ENCODE measurements around the gene TMEM82. TPM values are rescaled to one million over a fixed set of nuclear protein-coding genes. Genes with fewer than 3 reads are reported as not detected.

TMEM82 gene
- total and polyA plus RNA-seq, 2 of the 13 experiments (the other 11 are each of a cell fraction or from before 2014, with no cell fraction given) = 0.24 to 0.97 TPM

DNA sequence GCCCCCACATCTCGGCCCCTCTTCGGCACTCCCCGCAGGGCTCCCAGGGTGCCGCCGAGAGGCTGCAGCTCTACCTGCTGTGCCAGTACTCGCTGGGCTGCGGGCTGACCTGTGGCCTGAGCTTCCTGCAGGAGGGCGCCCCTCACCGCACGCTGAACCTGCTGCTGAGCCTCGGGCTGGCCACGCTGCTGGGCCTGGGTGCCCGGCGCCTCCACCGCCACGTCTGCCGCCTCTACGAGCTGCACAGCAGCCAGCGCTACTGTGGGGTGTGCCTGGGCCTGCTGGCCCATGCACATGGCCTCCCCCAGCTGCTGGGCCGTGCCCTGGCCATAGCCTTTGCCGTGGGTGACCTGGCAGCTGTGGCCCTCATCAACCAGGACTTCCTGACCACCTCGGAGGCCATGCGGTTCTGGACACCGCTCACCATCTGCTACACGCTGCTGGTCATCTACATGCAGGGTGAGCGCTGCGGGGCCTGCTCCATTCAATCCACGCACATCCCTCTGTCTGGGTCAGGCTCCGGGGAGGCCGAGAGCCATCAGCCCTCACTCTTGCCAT is 1.9 kb downstream of the TMEM82 start (continued):
- TF ChIP-seq, protein P1, sequence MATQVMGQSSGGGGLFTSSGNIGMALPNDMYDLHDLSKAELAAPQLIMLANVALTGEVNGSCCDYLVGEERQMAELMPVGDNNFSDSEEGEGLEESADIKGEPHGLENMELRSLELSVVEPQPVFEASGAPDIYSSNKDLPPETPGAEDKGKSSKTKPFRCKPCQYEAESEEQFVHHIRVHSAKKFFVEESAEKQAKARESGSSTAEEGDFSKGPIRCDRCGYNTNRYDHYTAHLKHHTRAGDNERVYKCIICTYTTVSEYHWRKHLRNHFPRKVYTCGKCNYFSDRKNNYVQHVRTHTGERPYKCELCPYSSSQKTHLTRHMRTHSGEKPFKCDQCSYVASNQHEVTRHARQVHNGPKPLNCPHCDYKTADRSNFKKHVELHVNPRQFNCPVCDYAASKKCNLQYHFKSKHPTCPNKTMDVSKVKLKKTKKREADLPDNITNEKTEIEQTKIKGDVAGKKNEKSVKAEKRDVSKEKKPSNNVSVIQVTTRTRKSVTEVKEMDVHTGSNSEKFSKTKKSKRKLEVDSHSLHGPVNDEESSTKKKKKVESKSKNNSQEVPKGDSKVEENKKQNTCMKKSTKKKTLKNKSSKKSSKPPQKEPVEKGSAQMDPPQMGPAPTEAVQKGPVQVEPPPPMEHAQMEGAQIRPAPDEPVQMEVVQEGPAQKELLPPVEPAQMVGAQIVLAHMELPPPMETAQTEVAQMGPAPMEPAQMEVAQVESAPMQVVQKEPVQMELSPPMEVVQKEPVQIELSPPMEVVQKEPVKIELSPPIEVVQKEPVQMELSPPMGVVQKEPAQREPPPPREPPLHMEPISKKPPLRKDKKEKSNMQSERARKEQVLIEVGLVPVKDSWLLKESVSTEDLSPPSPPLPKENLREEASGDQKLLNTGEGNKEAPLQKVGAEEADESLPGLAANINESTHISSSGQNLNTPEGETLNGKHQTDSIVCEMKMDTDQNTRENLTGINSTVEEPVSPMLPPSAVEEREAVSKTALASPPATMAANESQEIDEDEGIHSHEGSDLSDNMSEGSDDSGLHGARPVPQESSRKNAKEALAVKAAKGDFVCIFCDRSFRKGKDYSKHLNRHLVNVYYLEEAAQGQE (IDR thresholded peaks at IDR 0.05; ENCODE audit: borderline replicate concordance in 1 of 2, low read depth in 1 of 2, low read length in 2 of 2) = no peak
- peak; percentile 66; the same call in 1 of the 2 replicates for TF ChIP-seq RNF2 (conservative IDR thresholded peaks at IDR 0.05; ENCODE audit: low read depth)
- TF ChIP-seq, protein P2, sequence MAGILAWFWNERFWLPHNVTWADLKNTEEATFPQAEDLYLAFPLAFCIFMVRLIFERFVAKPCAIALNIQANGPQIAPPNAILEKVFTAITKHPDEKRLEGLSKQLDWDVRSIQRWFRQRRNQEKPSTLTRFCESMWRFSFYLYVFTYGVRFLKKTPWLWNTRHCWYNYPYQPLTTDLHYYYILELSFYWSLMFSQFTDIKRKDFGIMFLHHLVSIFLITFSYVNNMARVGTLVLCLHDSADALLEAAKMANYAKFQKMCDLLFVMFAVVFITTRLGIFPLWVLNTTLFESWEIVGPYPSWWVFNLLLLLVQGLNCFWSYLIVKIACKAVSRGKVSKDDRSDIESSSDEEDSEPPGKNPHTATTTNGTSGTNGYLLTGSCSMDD (CRISPR knock-in tag; IDR thresholded peaks at IDR 0.05) = no peak
- TF ChIP-seq MEF2D (CRISPR knock-in tag; IDR thresholded peaks at IDR 0.05) = no peak
- no peak for TF ChIP-seq POGZ (CRISPR knock-in tag; IDR thresholded peaks at IDR 0.05)
- 0 out of 2 replicates have a peak, but pooled peaks have one; percentile 35 for TF ChIP-seq NFKB2 (CRISPR knock-in tag; IDR thresholded peaks at IDR 0.05; ENCODE audit: borderline replicate concordance)
- TF ChIP-seq, protein P3, sequence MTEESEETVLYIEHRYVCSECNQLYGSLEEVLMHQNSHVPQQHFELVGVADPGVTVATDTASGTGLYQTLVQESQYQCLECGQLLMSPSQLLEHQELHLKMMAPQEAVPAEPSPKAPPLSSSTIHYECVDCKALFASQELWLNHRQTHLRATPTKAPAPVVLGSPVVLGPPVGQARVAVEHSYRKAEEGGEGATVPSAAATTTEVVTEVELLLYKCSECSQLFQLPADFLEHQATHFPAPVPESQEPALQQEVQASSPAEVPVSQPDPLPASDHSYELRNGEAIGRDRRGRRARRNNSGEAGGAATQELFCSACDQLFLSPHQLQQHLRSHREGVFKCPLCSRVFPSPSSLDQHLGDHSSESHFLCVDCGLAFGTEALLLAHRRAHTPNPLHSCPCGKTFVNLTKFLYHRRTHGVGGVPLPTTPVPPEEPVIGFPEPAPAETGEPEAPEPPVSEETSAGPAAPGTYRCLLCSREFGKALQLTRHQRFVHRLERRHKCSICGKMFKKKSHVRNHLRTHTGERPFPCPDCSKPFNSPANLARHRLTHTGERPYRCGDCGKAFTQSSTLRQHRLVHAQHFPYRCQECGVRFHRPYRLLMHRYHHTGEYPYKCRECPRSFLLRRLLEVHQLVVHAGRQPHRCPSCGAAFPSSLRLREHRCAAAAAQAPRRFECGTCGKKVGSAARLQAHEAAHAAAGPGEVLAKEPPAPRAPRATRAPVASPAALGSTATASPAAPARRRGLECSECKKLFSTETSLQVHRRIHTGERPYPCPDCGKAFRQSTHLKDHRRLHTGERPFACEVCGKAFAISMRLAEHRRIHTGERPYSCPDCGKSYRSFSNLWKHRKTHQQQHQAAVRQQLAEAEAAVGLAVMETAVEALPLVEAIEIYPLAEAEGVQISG (CRISPR knock-in tag; IDR thresholded peaks at IDR 0.05) = 0 out of 2 replicates have a peak, but pooled peaks have one; percentile 34
- peak; percentile 92 for TF ChIP-seq ZBTB38 (CRISPR knock-in tag; IDR thresholded peaks at IDR 0.05)
- TF ChIP-seq STAG1 (CRISPR knock-in tag; IDR thresholded peaks at IDR 0.05) = peak; percentile 44
- TF ChIP-seq, protein P4, sequence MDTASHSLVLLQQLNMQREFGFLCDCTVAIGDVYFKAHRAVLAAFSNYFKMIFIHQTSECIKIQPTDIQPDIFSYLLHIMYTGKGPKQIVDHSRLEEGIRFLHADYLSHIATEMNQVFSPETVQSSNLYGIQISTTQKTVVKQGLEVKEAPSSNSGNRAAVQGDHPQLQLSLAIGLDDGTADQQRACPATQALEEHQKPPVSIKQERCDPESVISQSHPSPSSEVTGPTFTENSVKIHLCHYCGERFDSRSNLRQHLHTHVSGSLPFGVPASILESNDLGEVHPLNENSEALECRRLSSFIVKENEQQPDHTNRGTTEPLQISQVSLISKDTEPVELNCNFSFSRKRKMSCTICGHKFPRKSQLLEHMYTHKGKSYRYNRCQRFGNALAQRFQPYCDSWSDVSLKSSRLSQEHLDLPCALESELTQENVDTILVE (CRISPR knock-in tag; IDR thresholded peaks at IDR 0.05) = no peak
- TF ChIP-seq, protein P5, sequence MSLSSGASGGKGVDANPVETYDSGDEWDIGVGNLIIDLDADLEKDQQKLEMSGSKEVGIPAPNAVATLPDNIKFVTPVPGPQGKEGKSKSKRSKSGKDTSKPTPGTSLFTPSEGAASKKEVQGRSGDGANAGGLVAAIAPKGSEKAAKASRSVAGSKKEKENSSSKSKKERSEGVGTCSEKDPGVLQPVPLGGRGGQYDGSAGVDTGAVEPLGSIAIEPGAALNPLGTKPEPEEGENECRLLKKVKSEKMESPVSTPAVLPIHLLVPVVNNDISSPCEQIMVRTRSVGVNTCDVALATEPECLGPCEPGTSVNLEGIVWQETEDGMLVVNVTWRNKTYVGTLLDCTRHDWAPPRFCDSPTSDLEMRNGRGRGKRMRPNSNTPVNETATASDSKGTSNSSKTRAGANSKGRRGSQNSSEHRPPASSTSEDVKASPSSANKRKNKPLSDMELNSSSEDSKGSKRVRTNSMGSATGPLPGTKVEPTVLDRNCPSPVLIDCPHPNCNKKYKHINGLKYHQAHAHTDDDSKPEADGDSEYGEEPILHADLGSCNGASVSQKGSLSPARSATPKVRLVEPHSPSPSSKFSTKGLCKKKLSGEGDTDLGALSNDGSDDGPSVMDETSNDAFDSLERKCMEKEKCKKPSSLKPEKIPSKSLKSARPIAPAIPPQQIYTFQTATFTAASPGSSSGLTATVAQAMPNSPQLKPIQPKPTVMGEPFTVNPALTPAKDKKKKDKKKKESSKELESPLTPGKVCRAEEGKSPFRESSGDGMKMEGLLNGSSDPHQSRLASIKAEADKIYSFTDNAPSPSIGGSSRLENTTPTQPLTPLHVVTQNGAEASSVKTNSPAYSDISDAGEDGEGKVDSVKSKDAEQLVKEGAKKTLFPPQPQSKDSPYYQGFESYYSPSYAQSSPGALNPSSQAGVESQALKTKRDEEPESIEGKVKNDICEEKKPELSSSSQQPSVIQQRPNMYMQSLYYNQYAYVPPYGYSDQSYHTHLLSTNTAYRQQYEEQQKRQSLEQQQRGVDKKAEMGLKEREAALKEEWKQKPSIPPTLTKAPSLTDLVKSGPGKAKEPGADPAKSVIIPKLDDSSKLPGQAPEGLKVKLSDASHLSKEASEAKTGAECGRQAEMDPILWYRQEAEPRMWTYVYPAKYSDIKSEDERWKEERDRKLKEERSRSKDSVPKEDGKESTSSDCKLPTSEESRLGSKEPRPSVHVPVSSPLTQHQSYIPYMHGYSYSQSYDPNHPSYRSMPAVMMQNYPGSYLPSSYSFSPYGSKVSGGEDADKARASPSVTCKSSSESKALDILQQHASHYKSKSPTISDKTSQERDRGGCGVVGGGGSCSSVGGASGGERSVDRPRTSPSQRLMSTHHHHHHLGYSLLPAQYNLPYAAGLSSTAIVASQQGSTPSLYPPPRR (CRISPR knock-in tag; IDR thresholded peaks at IDR 0.05; ENCODE audit: borderline replicate concordance) = 0 out of 2 replicates have a peak, but pooled peaks have one; percentile 22
- peak; percentile 47; the same call in 1 of the 2 replicates for TF ChIP-seq RAD21 (CRISPR knock-in tag; IDR thresholded peaks at IDR 0.05)
- TF ChIP-seq, protein P6, sequence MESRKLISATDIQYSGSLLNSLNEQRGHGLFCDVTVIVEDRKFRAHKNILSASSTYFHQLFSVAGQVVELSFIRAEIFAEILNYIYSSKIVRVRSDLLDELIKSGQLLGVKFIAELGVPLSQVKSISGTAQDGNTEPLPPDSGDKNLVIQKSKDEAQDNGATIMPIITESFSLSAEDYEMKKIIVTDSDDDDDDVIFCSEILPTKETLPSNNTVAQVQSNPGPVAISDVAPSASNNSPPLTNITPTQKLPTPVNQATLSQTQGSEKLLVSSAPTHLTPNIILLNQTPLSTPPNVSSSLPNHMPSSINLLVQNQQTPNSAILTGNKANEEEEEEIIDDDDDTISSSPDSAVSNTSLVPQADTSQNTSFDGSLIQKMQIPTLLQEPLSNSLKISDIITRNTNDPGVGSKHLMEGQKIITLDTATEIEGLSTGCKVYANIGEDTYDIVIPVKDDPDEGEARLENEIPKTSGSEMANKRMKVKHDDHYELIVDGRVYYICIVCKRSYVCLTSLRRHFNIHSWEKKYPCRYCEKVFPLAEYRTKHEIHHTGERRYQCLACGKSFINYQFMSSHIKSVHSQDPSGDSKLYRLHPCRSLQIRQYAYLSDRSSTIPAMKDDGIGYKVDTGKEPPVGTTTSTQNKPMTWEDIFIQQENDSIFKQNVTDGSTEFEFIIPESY (CRISPR knock-in tag; IDR thresholded peaks at IDR 0.05) = peak; percentile 91
